ENCODE results near the gene CLEC16A.

The CLEC16A gene

DNA sequence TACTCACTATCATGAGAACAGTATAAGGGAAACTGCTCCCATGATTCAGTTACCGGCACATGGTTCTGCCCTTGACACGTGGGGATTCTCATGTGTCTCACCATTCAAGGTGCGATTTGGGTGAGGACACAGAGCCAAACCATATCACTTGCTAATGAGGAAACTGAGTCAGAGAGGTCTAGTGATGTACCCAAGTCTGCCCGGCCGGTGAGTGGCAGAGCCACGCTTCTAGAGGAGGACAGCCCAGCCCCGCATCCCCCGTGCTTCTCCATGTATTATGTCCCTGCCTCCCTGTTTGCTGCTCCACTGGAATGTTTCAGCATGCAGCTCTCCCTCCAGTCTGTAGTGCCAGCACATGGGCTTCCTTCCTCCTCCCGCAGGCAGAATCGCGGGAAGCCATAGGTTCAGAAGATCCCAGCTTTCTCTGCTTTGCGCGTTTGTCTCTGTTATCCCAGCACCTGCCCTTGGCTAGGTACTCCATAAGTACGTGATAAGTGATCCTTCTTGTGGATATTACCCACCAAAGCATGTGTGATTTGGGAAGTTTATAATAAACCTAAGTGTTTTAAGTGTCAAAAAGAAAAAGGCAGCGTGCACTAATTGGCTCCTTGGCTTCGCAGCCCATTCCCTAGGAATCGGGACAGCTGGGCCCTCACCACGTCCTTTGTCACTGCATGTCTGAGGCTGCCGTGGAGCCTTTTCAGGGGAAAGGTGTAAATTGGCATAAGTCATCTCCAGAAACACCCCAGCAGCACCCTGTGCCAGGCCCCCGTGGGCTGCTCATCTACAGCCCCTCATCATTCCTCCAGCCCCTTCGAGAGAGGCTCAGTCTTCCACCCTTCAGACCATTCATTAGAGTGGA is 103.8 kb downstream of the CLEC16A start:
- TF ChIP-seq, protein P1, sequence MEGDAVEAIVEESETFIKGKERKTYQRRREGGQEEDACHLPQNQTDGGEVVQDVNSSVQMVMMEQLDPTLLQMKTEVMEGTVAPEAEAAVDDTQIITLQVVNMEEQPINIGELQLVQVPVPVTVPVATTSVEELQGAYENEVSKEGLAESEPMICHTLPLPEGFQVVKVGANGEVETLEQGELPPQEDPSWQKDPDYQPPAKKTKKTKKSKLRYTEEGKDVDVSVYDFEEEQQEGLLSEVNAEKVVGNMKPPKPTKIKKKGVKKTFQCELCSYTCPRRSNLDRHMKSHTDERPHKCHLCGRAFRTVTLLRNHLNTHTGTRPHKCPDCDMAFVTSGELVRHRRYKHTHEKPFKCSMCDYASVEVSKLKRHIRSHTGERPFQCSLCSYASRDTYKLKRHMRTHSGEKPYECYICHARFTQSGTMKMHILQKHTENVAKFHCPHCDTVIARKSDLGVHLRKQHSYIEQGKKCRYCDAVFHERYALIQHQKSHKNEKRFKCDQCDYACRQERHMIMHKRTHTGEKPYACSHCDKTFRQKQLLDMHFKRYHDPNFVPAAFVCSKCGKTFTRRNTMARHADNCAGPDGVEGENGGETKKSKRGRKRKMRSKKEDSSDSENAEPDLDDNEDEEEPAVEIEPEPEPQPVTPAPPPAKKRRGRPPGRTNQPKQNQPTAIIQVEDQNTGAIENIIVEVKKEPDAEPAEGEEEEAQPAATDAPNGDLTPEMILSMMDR (conservative IDR thresholded peaks at IDR 0.05; ENCODE audit: low read depth): no peak
- no peak overlapping the region for H3K27ac ChIP-seq
- ChIA-PET CTCF (no interaction called here), POLR2A (ENCODE audit: low non-redundant PET) (no interaction called here)
- no peak for DNase-seq (ENCODE audit: low spot score)

DNA sequence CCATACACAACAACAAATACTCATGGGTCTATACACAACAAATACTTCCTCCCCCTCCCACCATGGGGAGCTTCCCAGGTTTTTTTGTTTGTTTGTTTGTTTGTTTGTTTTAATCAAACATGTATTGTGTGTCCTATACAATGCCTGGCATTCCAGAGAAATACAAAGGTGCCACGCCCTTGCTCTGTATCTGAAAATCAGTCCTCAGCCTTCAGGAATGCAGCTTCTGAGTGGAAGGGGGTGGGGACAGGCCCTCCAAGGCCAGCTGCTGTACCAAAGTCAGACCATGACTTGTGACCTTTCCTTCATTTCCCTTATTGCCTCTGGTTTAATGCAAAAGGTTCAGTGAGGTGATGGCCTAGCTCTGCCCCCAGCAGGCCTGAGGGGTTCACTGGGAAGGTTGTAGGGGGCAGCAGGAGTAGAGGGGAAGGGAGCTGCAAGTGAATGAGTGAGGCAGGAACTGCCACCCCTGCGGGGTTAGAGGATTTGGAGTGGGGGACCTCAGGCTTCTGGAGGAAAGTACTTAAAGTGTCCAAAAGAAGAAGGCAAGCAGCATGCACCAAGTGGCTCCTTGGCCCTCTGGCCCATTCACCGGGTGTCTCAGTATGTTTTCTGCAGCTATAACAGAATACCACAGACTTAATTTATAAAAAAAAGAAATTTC is 105.2 kb downstream of the CLEC16A start:
- ChIA-PET CTCF (interaction anchor here (0.6 to 0.7 kb wide), 3 partner anchors 22 to 519 kb away, joined by 3 to 4 read pairs (median 4); no protein-coding TSS in a partner anchor), POLR2A (ENCODE audit: low non-redundant PET) (no interaction called here)
- TF ChIP-seq, protein P1 (conservative IDR thresholded peaks at IDR 0.05; ENCODE audit: low read depth): no peak
- peak overlapping the region; percentile 31 for H3K27ac ChIP-seq
- peak; percentile 40 for DNase-seq (ENCODE audit: low spot score)

DNA sequence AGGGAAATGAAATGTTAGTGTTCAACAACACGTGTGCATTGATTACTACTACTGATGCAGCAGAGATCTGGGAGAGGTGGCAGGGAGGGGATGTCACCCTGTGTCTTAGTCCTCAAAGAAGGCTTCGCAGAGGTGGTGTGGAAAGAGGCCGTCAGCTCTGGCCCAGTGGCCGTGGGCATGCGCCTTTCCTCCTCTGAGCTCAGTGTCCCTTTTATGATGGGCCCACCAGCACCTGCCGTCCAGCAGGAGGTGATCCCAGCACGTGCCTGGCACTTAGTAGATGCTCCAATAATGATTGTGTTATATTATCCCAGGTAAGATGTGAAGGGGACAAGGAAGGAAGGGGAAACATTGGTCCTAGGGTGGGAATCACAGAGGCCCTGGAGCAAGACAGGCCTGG is 106.2 kb downstream of the CLEC16A start:
- no peak overlapping the region for H3K27ac ChIP-seq
- no peak for DNase-seq (ENCODE audit: low spot score)
- ChIA-PET POLR2A (ENCODE audit: low non-redundant PET) (no interaction called here), CTCF (no interaction called here)
- TF ChIP-seq, protein P1 (conservative IDR thresholded peaks at IDR 0.05; ENCODE audit: low read depth): no peak

DNA sequence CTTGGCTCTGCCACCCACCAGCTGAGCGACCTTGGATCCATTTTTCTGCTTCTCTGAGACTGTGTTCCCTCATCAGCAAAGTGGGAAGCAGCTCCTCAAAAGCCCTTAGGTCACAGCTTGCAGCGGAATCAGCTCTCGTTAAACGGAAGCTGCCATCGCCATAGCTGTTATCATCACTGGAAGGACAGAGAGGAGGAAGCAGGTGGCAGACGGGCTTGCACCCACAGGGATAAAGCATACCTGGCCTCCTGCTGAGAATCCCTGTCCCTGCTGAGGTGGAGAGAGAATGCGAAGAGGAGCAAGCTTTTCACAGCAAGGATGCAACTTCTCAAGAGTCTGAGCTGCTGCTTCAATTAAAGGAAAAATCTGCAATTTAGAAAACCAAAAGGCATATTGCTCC is 106.6 kb downstream of the CLEC16A start:
- ChIA-PET CTCF (interaction anchor here (0.5 kb wide), 1 partner anchor 97 kb away, joined by 3 read pairs; no protein-coding TSS in a partner anchor), POLR2A (ENCODE audit: low non-redundant PET) (no interaction called here)
- no peak overlapping the region for H3K27ac ChIP-seq
- TF ChIP-seq, protein P1 (conservative IDR thresholded peaks at IDR 0.05; ENCODE audit: low read depth): no peak
- no peak for DNase-seq (ENCODE audit: low spot score)

DNA sequence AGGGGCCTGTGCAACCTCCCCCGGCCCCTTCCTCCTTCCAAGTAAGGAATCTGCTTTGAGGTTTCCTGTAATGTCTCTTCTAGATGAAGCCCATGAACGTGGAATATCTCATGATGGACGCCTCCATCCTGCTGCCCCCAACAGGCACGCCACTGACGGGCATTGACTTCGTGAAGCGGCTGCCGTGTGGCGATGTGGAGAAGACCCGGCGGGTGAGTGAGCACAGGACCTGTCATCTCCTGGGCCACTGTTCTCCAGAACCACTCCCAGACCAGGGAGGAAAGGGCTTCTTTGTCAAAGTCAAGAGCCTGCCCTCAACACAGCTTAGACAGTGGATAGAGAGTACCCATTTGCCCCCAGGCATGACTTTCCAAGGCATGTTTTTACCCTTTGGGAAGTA is 107.1 kb downstream of the CLEC16A start:
- ChIA-PET CTCF (interaction anchor here (0.5 kb wide), 1 partner anchor 98 kb away, joined by 3 read pairs; no protein-coding TSS in a partner anchor), POLR2A (ENCODE audit: low non-redundant PET) (no interaction called here)
- DNase-seq (ENCODE audit: low spot score): no peak
- TF ChIP-seq, protein P1 (conservative IDR thresholded peaks at IDR 0.05; ENCODE audit: low read depth): no peak
- no peak overlapping the region for H3K27ac ChIP-seq

DNA sequence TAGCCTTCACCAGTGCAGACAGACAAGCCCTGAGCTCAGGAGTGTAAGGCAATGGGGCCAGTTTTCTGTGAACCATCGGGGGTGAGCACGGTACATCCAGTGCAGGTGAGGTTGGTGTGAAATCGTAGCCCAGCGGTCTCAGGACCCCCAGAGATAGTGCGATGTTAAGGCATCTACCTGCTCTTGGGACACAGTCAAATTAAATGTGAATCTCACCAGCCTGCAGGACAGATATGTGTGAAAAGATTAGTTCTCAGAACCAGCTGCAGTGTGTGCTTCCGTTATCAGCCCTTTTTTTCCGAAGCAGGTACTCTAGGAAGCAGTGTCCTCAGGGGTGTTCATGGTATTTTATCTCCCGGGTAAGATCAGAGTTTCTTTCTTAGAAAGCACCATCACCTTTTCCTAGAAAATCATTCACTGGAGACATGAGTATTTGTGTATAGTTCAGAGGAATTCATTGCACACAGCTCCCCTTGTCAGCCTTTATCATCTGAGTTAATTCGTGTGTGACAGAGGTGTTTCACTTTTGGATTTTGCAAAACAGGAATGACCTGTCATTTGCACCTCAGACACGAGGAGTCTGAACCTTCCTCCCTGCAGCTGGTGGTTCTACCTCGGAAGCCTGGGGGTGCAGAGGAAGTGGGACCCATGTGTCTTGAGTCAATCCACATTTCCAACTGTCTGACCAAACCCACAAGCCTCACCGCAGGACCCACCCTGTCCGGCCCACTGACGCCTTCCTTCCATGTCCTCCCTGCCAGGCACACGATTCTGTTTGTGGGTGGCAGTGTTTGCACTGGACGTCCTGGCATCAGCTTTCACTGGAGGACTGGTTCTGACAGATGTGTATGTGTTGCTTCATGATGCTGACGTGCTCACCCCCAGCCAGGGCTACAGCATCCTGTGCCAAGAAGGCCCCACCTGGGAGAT is 107.8 kb downstream of the CLEC16A start:
- POLR2A ChIA-PET (ENCODE audit: low non-redundant PET): no interaction called here
- CTCF ChIA-PET: interaction anchor here (1.2 kb wide), 1 partner anchor 10 kb away, joined by 3 read pairs; no protein-coding TSS in a partner anchor
- no peak for DNase-seq (ENCODE audit: low spot score)
- H3K27ac ChIP-seq: no peak overlapping the region
- TF ChIP-seq, protein P1 (conservative IDR thresholded peaks at IDR 0.05; ENCODE audit: low read depth): no peak

Data from RWPE1 (cell line).